Measurements from ENCODE around the gene HMGN5. TPM values are rescaled to one million over a fixed set of nuclear protein-coding genes. Genes with fewer than 3 reads are reported as not detected.

Gene HMGN5
- polyA plus RNA-seq, 4 donors: 40.1 to 56.1 (median 47.2) TPM

- peak; percentile 62 to 88 (median 74) for DNase-seq (ENCODE audit: low read depth in 4 of 4, low spot score in 2 of 4)
These were observed 80.0 kb downstream of the HMGN5 start for GRCh38 chrX:81121513-81122363.

DNA sequence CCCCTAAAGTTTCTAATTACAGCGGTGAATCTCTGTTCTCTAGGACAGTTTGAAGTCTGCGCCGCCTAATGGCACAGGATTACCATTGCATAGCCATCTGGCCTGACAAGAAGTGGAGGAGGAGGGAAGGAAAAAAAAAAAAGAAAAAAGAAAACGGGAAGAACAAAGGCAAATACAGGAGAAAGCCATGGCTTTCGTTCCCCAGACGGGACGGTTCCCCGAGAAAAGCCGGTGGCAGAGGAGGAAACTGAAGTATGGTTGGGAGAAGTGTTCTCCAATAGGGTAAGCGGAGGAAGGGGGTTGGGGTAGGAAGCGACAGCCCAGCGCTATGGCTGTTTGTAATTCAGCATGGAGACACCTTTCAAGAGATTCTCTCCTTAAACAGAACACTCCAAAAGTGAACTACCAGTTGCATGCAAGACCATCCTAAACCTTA lies 80.8 kb downstream of the HMGN5 start:
- DNase-seq (ENCODE audit: low read depth in 4 of 4, low spot score in 2 of 4): peak; percentile 30 to 59 (median 49)

DNA sequence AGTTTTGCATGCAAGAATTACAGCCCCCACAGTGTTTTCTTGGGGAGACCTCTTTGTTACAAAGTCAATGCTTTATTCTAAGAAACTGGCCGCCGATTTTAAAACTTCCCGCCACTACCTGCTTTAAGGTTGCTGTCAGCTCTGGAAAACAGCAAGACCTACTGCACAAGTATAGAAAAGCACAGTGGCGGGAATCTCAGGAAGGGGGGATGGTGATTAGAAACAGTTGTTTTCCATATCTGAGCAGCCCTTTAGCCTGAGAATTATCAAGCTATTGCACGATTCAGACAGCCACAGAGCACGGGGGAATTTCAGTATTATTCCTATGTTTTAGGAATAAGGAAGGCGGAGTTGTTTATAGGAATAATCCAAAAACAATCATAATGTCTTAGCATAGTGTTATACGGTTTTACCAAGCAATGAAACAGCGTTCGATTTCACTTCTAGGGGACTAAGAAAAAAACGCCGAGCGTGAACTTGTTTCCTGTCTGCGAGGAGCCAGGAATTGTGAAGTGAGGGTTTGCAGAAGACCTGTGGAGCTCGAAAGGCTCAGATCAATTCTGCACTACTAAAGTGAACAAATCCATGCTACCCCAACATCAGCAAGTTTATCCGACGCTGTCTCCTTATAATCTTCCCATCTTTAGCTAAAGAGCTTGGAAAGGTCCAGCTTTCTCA lies 81.3 kb downstream of the HMGN5 start:
- peak in 1 of 4 donors; percentile 5 for DNase-seq (ENCODE audit: low read depth in 4 of 4, low spot score in 2 of 4)

DNA sequence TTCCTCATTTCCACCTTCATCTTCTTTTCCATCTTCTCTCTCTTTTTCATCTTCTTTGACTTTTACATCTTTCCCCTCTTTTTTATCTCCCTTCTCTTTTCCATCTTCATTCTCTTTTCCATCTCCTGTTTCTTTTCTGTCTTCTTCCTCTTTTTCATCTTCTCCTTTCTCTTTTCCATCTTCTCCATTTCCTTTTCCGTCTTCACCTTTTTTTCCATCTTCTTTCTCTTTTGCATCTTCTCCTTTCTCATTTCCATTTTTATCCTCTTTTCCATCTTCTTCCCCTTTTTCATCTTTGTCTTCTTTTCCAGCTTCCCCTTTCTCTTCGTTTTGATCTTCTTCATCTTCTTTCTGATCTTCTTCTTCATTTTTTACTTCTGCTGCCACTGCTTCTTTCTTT lies 87.0 kb downstream of the HMGN5 start:
- no peak for DNase-seq (ENCODE audit: low read depth in 4 of 4, low spot score in 2 of 4)

DNA sequence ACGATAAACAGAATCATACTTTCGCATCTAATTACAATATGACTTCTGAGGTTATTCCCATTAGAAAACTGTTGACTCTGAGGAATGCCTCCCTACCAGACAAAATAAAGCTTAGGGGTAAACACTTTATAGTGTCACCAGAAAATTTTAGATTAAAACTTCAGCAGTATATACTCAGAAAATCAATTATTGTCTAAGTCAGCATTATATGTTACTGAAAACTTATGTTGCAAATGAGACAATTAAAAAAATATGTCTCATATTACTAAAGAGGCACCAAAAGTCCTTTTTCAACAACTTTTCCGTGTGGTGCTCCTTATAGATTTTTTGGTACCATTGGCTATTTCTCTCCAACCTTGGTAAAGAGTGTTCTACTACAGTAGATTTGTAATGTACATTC lies 91.4 kb downstream of the HMGN5 start:
- no peak for DNase-seq (ENCODE audit: low read depth in 4 of 4, low spot score in 2 of 4)

- no peak for DNase-seq (ENCODE audit: low read depth in 4 of 4, low spot score in 2 of 4)
These were observed 119.1 kb downstream of the HMGN5 start for GRCh38 chrX:81082649-81083048.

Other genes starting within 250 kb of the HMGN5 start
- 100 to 1,000 TPM; 161 to 263 (median 211) TPM for gene SH3BGRL, start 189 bp upstream of the HMGN5 start, polyA plus RNA-seq (ENCODE audit: insufficient read length in 4 of 4)

Data from left renal cortex interstitium (tissue), 4 donors.